Bronchial epithelial cell (primary cell): Measurements from ENCODE around the gene PRKCQ. TPM values are rescaled to one million over a fixed set of nuclear protein-coding genes. Genes with fewer than 3 reads are reported as not detected.

Experiments
- DNase-seq: peaks from one replicate; pipeline ENCODE4 v3.0.0-alpha.2; 2010; ENCODE audit warnings: low read depth
- FAIRE-seq: peaks from 2 replicates; lab custom pipeline; 2011; peaks lifted over from hg19 to GRCh38; lab: Jason Lieb, UNC
- H3K27me3 ChIP-seq: 2 replicates; pipeline ENCODE4 v1.5.1; 2011; ENCODE audit warnings: low read length; ENCODE audit not compliant: control insufficient read depth, insufficient read depth
- H3K36me3 ChIP-seq: 2 replicates; pipeline ENCODE4 v1.5.1; 2011; ENCODE audit warnings: low read length; ENCODE audit not compliant: control insufficient read depth, insufficient read depth
- H3K4me3 ChIP-seq: 2 replicates; pipeline ENCODE4 v1.5.1; 2011; ENCODE audit warnings: mild to moderate bottlenecking, low read depth, low read length, control low read depth
- total RNA-seq: library from RNA; depleted of rRNA; stranded (reverse); fragments of >200 nt; gene quantifications from 2 replicates; pipeline ENCODE4 v1.2.1, GENCODE V29; 2014
- TF ChIP-seq, protein P1 (sequence below): IDR thresholded peaks from 2 replicates; pipeline ENCODE4 v1.5.1; 2011; ENCODE audit warnings: mild to moderate bottlenecking, moderate library complexity, low read length, control low read depth, inconsistent platforms; ENCODE audit not compliant: insufficient read depth, severe bottlenecking

Gene PRKCQ
- total RNA-seq, 1 donor from 2014 or later, result 2.1 TPM

DNA sequence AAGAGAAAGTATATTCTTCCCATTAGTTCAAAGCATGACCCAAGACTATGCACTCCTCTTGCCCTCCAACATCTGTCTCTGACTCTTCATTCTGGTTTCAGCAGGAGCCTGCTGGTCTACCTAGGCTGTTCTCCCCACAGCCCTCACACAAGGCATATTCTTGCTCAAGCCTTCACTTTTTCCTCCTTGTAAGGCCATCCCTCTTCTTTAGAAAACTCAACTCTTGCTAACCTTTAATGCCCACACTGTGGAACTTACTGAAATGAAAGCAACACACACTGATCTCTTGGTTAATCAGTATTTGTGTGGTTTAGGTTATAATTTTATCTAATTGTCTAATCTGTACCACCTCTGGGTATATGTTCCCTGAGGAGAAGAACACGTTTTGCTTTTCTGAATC is 75.8 kb downstream of the PRKCQ start:
- no peak overlapping the region for H3K4me3 ChIP-seq
- TF ChIP-seq, protein P1, sequence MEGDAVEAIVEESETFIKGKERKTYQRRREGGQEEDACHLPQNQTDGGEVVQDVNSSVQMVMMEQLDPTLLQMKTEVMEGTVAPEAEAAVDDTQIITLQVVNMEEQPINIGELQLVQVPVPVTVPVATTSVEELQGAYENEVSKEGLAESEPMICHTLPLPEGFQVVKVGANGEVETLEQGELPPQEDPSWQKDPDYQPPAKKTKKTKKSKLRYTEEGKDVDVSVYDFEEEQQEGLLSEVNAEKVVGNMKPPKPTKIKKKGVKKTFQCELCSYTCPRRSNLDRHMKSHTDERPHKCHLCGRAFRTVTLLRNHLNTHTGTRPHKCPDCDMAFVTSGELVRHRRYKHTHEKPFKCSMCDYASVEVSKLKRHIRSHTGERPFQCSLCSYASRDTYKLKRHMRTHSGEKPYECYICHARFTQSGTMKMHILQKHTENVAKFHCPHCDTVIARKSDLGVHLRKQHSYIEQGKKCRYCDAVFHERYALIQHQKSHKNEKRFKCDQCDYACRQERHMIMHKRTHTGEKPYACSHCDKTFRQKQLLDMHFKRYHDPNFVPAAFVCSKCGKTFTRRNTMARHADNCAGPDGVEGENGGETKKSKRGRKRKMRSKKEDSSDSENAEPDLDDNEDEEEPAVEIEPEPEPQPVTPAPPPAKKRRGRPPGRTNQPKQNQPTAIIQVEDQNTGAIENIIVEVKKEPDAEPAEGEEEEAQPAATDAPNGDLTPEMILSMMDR, result no peak
- DNase-seq (no peak), FAIRE-seq (no peak)
- no peaks in the 10 kb centered on the region for H3K36me3 ChIP-seq
- H3K27me3 ChIP-seq, result no peaks in the 10 kb centered on the region

DNA sequence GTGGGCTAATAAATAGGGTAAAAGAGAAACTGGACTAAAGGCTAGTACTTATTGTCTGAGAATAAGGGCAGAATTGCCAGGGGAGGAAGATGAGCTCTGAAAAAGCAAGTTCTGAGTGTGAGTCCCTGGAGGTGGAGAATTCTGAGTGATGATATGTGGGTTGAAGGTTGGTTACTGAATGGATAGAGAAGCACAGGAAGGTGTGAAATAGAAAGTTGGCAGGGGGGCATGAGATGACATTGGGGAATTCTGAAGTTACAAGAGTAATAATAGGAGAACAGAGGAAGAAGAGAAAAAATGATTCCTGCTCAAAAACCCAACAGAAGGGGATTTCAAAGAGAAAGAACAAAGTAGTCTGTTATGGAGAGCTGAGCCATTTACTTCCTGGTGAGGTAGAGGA is 76.9 kb downstream of the PRKCQ start:
- DNase-seq (no peak), FAIRE-seq (no peak)
- Histone ChIP-seq H3K27me3 (no peaks in the 10 kb centered on the region), H3K4me3 (no peak overlapping the region), H3K36me3 (no peaks in the 10 kb centered on the region)
- TF ChIP-seq, protein P1, result no peak

DNA sequence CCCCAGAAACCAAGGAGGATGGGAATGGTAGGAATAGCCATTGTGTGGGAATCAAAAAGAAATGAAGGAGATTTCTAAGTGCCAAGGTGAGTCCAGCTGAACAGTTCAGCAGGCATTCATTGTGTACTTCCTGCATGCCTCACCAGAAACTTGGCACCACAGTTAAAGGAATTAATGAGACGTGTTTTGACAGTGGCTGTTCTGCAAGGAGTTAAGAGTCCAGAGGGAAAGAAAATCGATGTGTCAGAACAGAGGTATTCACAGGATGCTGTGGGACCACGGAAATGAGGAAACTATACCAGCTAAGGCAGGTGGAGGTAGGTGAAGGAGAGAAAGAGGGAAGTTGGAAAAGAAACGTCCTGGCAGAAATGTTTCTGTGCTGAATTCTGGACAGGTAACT is 78.1 kb downstream of the PRKCQ start:
- H3K27me3 ChIP-seq, result no peaks in the 10 kb centered on the region
- FAIRE-seq (peak; percentile 99), DNase-seq (peak; percentile 99)
- H3K4me3 ChIP-seq, result no peak overlapping the region
- no peaks in the 10 kb centered on the region for H3K36me3 ChIP-seq
- TF ChIP-seq, protein P1, result no peak

DNA sequence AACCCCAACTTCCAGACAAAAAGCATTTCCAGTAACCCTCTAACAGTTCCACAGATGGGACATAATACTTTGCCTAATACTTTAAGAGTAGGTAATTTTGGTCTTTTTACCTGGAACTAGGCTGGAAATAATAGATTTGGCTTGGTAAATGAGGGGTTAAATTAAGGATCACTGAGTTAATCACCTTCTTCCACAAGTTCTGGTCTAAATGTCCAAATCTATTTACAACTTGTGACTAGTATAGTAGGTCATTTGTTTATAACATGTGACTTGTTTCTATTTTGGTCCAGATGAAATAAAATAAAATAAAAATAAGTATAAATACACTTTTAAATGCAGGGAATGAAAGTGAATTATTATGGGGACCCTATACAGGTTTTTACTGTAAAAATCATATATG is 80.1 kb downstream of the PRKCQ start:
- TF ChIP-seq, protein P1, result no peak
- H3K36me3 ChIP-seq, result no peaks in the 10 kb centered on the region
- H3K4me3 ChIP-seq, result no peak overlapping the region
- DNase-seq (no peak), FAIRE-seq (no peak)
- no peaks in the 10 kb centered on the region for H3K27me3 ChIP-seq

DNA sequence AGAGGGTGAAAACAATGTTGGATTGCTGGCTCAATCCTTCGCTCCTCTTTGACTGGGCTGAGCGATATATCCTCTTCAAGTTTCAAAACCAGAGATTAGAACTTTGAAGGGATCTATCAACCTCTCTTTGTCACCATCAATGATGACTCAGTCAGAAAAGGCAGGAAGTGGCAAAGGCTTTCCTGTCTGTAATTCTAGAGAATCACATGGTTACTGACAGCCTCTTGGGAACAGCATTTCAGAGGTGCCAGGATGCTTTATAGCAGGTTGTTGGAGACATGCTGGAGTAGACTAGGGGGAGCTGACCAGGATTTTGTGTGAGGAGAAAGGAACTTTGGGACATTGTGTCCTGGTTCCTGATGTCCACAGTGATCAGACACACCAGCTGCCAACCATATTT is 81.3 kb downstream of the PRKCQ start:
- no peaks in the 10 kb centered on the region for H3K27me3 ChIP-seq
- H3K36me3 ChIP-seq, result no peaks in the 10 kb centered on the region
- no peak for FAIRE-seq
- peak; percentile 70 for DNase-seq
- TF ChIP-seq, protein P1, result no peak
- H3K4me3 ChIP-seq, result no peak overlapping the region

DNA sequence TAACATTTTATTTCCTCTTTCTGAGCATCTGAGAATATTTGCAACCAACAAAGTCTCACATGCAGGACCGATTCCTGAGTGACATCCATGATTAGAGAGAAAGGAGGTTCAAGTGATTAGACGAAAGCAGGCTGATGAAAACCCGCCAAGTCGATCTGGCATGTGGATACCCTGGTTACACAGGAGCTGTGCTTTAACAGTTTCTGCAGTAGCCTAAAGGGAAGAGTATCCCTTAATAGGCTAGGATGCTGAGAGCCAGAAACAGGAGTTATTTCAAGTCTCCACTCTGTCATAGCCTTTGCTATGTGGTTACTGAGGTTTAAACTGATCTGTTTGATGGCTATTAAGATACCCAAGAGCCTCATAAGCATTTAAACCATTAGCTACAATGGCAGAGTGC is 82.5 kb downstream of the PRKCQ start:
- TF ChIP-seq, protein P1, result no peak
- Histone ChIP-seq H3K27me3 (no peaks in the 10 kb centered on the region), H3K36me3 (no peaks in the 10 kb centered on the region), H3K4me3 (no peak overlapping the region)
- FAIRE-seq, result no peak
- no peak for DNase-seq
